ENCODE results near the gene CDC6.

CDC6 gene

DNA sequence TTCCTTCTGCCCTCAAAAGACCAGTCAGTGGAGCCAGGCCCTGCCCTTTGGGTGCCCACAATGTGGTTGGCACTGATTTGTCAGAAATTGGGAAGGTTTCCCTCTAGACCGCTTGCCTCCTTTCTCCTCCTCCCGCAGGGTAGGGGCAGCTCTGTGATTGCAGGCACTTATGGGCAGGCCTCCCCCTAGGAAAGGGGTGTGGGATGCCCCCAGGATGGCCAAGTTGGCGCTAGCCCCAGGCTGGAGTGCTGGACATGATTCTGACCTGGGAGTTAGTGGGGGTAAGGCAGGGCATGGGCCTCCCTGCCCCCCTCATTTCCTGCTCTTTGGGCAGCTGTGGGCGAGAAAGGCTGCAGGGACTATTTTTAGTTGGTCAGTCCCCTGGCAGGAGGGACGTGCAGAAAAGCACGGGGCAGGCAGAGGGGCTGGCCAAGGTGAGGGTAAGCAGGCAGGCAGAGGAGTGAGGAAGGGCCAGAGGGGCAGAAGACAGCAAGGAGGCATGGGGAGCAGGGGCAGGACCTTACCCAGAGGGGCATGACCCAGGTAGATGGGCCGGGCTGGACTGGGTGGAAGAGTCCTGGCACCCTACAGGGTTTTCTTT lies 24.6 kb downstream of the CDC6 start:
- DNase-seq: no peak

DNA sequence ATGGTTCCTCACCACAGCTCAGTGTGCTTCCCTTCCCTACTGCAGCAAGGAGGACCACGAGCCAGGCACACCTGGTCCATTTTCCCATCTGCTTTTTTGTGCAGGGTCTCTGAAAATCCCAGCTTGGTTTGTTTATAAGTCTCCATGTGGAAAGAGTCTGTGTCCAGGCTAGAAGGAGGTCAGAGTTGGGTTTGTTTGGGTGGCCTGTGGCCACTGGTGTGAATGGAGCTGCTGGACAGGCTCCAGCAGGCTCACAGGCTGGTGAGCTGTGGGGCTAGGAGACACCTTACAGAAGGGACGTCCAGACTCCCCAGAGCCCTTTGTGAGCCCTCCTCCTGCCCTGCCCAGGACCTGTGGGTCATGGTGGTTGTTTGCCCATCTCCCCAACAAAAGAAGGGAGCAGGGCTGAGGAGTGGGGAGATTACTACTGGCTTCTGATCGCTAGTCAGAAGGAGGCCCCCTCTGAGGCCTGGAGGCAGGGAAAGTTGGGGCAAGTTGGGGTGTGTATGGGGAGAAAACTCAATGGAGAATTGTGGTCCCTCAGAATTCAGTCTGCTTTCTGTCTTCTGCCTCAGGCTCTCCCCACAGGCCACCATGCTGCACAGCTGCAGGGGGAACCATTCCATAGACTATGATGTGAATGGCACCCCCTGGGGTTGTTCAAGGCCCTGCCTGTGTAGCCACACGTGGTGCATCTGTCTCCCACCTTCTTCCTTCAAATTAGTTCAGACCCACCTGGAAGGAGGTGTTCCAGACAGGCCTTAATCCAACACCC lies 25.4 kb downstream of the CDC6 start:
- no peak for DNase-seq

DNA sequence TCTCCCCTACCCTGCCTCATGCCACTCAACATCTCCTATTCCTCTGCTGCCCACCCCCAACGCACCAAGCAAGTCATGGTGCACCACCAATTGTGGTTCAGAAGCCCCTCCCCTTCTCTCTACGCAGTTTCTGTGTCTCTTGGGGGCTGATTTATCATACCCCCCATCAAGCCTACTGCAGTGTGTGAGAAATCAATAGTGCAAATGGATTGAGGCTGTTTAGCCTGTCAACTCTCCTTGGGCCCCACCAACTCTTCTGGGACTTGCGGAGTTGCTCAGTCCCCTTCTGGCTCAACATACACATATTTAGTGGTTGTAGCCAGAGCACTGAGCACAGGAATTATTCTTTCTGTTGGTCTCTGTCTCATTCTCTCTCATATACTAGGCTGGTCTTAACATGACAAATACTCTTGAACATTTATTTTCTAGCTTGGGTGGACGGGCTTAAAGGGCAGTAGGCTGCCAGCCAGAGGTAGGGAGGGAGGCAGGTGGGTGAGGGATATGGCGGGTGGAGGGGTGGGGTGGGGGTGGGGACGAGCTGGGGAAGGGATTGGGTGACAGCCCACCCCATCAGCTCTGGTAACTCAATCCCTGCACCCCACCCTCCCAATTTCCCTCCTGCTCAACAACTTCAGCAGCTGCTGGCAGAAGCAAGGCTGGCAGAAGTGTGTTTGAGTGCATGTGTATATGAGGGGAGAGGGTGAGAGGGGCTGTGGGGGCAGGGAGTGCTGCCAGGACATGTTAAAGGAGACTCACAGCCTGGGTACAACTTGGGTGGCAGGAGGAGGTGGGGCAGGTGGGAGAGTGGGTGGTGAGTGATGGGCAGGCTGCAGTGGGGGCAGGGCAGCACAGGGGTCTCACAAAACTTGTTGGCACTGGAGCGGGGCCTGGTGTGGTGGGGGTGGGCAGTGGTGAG lies 26.2 kb downstream of the CDC6 start:
- DNase-seq: no peak

DNA sequence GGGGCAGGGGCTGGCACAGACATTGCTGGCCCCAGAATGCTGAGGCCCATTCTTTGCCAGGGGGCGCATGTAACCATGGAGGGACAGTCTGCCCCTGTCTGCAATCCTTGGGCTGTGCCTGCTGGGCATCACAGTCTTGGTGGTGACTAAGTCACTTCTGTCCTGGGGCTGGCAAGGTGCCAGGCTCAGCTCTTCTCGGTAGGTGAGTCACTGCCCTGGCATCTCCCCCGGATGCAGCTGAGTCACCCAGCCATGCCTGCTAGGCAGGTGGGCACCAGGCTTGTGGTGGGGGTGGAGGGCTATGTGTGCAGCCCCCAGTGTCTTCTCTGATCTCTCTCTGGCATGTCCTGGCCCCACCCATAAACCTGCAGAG lies 26.9 kb downstream of the CDC6 start:
- DNase-seq: peak; percentile 95

DNA sequence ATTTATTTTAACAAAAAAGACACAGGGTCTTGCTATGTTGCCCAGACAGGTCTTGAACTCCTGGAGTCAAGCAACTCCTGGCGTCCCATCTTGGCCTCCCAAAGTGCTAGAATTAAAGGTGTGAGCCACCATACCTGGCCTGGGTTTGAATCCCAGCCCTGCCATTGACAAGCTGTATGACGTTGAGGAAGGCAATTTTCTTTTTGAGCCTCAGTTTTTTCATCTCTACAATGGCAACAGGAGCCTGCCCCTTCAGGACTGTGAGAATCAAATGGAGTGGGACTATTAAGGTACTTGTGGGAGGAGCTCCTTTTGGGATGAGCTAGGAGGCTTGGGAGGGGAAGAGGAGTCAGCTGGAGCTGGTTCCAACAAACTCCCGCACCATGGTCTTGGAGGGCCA lies 27.5 kb downstream of the CDC6 start:
- DNase-seq: no peak

DNA sequence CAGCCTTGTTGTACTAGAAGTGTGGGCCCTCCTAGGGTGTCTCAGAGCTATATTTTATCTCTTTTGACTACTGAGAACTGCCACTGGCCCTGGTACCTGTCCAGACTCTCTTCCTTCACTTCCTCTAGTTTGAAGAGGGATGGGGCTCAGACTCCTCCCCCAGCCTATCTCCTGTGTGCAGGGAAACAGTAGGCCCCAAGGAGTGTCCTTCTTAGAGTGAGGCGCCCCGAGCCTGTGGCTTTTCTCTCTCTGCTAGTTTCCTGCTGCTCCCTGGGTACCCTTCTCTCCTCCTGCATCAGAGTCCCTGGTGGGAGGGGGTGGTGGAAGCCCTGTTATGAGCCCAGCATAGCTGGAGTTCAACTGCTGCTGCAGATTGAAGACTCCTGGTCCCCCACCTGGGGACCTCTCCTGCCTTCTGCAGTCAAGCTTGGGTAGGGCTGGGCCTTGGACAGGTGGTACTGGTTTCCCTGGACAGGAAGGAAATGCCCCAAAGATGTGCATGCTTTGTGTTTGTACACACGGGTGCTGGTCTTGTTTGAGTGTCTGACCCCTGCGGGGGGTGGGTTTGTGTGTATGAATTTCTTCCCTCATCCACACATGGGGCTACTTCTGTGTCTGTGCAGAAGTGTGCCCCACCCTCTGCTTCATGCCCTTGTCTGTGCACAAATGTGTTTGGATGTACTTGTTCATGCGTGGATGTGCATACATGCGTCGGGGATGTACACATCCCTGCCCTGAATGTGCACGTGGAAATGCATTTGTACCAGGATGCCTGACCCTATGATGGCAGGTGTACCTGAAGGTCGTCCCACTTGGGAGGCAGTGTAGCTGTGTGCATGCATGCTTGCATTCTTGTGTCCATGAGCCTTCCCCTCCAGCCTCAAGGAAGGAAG lies 28.2 kb downstream of the CDC6 start:
- no peak for DNase-seq

DNA sequence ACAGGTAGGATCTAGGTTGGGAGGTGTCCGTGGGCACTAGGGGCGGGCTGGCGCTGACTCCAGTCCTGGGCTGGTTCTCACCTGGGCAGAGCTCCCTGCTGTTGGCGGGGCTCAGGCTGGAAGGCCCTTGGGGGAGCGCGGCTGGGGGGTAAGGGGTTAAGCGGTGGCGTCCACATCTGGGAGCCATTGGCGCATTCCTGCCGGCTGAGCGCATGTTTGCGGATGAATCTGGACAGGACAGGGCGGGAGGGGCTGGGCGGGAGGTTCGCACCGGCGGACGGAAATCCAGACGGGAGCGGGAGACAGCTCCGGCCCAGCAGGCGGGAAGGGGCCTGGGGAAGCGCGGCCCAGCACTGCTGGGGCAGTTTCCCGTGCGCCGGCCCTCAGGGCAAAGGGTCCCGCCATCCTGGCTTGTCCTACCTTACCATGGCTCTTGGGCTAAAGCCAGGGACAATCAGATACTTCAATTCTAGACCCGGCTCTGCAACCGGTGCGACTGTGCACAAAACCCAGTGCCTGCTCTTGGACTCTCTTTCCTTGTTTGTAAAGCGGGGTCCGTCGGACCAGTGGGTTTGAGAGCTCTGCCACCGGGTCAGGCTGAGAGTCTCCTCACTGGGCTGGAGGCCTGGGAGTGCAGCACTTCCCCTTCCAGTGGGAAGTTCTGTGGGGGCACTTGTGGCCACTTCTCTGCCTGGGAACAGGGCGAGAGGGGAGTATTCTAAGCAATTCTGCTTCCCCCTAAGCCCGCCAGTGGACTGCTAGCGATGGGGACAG lies 29.1 kb downstream of the CDC6 start:
- no peak for DNase-seq

DNA sequence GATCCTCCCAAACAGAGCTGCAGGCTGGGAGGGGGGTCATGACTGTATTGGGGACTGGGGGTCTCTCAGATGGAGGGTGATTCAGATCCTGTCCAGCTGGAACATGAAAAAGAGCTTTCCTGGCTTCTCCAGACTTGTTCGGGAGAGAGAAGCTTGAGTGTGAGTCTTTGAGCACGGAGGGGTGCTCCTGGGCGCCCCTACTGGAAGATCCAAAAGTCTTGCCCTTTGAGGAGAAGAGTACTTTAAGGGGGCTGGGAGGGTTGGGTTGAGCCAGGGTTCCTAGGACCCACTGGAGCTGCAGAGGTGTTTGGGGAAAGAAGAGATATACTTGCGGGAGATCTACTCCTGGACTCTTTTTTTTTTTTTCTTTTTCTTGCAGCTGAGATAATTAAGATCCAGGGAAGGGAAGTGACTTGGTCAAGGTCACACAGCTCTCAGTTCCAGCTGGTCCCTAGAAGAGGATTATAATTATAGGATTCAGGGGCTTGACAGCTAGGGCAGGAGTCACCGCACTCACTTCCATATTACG lies 29.7 kb downstream of the CDC6 start:
- no peak for DNase-seq

DNA sequence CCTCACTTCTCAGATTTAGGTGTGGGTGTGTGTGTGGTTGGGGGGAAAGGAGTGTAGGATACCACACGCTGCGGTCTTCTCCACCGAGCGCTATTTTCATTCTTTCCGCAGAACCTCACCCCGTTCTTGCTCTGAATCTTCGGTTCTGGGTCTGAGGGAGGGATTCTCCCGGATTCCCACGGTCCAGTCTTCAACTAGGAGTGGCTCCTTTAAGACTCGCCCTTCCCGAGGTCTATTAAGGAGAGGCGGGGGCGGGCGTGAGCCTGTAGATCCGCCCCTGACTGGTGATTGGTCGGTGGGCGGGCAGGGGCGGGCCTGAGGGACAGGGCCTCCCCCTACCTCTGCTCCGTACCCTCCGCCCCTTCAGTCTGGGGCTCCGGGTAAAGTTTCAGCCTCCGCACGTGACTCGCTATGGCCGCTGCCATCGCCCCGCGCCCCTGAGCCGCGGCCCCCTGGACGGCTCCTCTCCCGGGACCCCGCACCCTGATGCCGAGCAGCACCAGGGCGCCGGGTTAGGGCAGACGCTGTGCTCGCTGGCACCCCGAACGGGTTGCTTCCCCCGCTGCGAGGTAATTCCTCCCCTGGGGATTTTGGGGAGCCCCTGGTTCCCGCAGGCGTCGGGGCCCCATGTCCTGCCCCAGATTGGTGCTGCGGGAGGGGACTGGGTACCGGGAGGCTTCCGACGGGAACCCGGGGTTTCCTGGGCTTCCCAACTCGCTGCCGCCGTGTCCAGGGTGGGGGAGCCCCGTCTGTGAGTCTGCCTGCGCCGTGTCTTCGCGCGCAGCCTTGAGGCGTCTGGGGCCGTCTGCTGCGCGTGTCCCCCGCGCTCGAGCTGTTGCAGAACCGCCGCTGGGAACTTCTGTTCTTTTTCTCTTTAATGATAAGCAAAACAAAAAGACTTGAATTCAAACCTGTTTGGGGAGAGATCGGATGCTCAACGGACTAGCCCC lies 30.5 kb downstream of the CDC6 start:
- DNase-seq: peak; percentile 92

DNA sequence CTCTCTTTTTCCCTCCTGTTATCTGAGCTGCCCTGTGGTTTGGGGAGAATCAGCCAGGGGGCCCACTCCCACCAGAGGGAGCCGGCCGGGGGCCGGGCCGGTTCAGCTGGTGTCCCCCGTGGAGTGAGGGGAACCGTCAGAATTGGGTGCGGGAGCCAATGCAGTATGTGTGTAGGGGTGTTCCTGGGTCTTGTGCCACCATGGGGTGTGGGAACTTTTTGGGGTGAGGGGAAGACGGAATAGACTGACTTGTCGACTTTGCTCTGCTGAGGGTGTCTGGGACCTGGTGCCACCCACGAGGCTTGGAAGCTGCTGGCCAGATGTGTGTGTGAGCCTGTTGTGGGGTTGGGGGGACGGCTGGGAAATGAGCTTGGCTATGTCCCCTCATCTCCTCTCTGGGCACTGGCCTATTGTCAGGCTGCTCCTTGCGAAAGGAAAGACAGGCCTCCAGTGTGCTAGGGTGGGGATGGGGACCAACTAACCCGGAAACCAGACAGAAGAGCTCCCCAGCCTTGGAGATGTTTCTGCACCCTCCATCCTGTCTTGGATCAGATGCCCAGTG lies 31.2 kb downstream of the CDC6 start:
- no peak for DNase-seq

DNA sequence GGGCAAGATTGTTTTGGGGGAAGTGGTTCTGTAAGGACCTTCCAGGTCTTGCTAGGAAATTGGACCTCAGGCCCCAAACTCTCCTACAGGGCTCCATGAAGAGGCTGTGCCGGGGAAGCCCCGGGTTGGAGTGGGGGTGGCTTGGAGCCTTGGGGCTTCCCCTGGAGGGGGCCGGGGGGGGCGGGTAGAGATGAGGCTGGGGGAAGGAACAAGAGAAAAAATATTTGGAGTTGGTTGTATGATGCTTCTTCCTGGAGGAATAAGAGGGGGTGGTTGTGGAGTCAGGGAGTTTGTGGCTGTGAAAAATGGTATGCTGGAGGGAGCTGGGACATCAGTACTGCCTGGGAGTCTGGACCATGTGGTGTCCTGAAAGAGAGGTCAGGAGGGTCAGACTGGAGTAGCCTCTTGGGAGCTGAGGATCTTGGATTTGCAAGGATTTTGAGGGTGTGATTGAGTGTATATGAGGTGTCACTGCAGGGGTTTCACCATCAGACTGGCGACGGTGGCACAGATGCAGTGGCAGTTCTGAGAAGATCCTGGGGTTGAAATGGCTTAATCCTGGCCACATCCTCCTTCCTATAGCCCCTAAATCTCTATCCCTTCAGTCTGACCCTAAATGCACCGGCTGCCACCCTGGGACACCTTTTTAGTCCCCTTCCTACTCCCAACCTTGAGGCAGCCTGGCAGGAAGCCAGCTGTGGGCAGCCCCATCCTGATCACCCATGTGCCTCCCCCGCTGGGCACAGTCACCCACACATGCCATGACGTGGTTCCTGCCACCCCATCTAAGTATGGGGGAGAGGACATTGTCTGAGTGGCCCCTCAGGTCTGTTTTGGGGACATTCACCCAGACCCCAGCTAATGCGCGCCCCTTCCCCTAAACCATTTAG lies 32.2 kb downstream of the CDC6 start:
- DNase-seq: no peak

DNA sequence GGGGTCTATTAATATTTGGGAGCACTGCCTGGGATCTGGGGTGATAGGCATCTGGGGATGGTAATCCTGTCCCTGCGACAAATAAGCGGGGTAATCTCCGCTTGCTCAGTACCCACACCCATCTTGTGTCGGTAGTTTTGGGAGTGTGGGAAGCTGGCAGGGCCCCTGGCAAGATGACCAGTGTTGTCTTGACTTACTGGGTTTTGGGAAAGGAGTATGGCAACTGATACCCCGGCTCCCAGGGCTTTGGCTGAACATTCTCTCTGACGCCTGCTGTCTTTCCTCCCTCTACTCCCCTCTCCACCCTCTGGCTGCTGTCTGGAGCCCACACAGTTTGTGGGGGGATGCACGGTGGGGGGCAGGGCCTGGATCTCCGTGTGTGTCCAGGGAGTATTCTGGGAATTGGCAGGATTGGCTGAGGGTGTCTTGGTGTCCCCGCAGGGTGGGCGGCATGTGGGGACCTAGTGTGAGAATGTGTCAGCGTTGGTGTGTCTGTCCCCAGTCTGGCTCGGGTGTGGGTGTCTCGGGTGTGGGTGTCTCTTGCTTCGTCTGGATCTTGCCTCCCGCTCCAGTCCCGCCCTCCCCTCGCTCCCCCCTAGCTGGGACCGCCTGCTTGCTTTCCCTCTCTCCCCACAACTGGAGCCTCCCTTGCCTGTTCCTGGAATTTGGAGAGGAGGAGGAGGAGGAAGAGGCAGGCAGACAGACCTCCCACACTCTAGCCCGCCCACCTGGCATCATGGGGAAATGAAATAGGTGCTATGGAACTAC lies 33.3 kb downstream of the CDC6 start:
- no peak for DNase-seq

DNA sequence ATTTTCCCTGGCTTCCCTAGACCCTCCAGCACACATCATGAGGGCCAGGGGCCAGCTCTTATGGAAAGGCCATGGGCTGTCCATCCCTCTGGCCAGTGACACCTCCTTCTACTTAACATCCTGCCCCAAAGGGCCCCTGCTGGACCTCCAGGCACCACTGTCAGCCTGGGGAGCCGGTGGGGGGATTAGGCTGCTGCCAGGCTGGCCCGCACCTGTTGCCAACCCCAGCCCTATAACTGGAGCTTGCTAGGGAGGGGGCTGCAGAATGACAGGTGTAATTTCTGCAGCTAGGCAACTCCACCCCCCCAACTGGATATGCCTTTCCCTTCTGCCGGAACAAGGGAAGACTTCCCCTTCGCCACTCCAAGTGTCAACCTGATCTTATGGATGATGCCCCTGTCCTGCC lies 33.8 kb downstream of the CDC6 start:
- peak; percentile 74 for DNase-seq

DNA sequence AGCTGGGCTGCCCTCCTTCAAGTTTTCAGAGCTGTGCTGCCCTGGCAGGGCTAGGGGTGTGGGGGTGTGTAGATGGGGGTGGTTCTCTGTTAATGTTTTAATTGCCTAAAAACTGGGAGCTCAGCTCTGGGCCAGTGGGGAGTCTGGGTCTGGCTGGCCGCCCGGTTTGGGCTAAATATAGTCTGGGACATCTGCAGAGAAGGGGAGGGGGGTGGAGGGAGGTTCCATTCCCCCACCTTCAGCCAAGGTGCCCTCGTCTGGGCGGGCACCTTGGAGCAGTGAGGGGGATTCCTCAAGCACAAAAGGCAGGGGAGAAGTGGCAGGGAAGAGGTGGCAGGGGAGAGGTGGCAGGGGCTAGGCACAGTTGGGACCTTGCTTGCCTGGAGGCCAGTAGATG lies 34.3 kb downstream of the CDC6 start:
- peak; percentile 75 for DNase-seq

DNA sequence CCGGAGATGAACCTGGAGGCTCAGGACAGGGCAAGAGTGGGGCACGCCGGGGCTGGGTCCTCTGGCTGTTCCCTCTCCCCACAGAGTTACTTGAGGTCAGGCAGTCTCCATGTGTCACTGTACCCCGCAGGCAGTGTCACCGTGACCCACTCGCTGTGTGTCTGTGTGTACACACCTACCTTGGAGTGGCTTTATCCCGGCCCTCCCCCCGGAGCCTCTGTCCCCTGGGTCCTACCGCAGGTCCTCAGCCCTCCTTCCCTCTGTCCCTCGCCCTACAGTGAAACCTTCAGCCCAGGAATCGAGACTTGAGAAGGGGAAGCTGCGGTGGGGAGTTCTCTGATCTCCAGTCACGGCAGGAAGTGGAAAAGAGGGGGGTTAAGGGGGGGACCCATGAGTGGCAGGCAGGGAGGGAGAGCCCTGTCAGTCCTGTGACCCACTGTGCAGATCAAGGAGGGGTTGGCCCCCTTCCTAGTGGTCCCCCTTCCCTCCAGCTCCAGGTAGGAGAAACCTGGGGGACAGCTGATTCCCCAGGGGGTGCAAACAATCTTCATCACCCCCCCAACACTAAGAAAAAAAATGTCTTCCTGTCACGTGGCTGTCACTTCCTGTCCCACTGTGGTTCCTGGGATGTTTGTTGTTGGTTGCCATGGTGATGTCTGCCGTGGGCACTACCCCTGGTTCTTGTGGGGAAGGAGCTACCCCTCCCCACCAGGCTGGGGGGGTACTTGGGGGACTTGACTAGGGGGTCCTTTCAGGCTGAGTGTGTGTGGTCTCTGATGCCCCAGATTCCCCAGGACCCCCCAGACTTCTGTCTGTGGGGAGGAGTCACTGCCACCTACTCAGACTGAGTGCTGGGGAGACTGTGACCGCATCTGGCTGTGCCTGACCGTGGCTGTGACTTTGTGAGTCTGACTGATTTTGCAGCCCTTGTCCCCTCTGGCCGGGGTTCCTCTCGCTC lies 35.0 kb downstream of the CDC6 start:
- DNase-seq: peak; percentile 29

DNA sequence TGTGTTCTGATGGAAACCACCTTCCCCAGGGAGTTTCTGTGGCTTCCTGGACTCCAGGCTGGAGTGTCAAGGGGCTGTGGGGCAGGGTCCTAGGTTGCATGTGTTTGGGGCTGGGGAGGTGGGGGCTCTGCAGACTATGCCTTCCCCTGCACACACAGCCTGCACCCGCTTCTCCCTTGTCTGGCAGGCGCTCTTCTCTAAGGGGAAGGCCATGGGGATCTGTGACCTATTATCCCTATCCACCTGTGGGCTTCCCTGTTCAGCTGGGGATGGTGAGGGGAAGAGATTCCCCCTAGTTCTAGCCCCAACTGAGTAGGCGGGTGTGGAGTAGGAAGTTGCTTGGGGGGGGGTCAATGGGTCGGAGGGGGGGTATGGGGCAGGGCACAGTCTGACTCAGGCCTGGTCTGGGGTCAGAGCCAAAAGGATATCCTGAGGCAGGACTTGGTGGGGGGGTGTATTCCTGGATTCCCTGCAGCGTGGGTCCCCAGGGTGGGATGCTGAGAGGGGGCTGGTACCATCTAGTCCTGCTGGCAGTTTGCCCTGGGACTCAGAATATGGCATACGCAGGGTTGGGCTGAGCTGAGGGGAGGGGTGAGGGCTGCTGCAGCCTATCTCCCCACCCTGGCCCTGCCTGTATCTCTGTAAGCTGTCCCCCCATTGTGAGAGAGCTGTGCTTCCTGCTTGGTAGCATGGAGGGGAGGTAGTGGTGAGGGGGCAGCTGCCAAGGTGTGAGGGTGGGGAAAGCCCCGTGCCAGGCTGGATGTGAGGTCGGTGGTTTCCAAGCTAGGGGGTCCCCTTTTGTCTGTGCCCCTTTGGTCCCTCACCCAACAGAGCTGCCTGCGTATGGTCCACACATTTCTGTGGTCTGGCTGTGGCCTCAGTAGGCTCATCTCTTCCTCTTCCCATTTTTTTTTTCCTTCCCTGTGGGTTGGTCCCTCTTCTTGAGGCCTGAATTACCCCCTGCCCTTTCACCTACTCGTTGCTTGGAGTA lies 36.0 kb downstream of the CDC6 start:
- DNase-seq: no peak
